SK-N-SH (cell line): ENCODE data around the gene LPP.

ENCODE experiments used
- CTCF ChIP-seq: fragments of 200-600 bp; sonication (generic); IDR thresholded peaks from 2 replicates; pipeline ENCODE4 v1.6.1; 2017; ENCODE audit warnings: antibody characterized with exemption, mild to moderate bottlenecking, moderate library complexity
- EZH2phosphoT487 ChIP-seq: fragments of 200-600 bp; sonication (generic); IDR thresholded peaks from 2 replicates; pipeline ENCODE4 v1.6.1; 2017; ENCODE audit warnings: low read depth, mixed run types, mild to moderate bottlenecking, antibody characterized with exemption, moderate library complexity, borderline replicate concordance
- FOXM1 ChIP-seq: IDR thresholded peaks from 2 replicates; pipeline ENCODE4 v1.4.0; 2012; ENCODE audit warnings: low read depth, mild to moderate bottlenecking
- IRF3 ChIP-seq: fragments of 150-350 bp; IDR thresholded peaks from 2 replicates; pipeline ENCODE4 v1.6.1; 2016; ENCODE audit warnings: mild to moderate bottlenecking, low read depth, low read length
- REST ChIP-seq: IDR thresholded peaks from 2 replicates; pipeline ENCODE4 v1.6.1; 2012; ENCODE audit warnings: mild to moderate bottlenecking, low read depth, low read length, moderate library complexity

GRCh38 chr3:188470508-188471130 is 316.7 kb downstream of the LPP start:
- no peak for TF ChIP-seq FOXM1
- no peak for TF ChIP-seq CTCF
- TF ChIP-seq REST = no peak
- TF ChIP-seq EZH2phosphoT487 = no peak
- TF ChIP-seq IRF3 = no peak
